Measurements from ENCODE around the gene ENPP5.

ENPP5 gene

GRCh38 chr6:46118157-46118556, 52.6 kb downstream of the ENPP5 start:
- intact Hi-C loops (cut with DNase I), result no loop called here
- DNase-seq, result no peak

- intact Hi-C loops (cut with DNase I), result no loop called here
- no peak for DNase-seq
Observed at GRCh38 chr6:46116289-46116688, 54.5 kb downstream of the ENPP5 start.

DNA sequence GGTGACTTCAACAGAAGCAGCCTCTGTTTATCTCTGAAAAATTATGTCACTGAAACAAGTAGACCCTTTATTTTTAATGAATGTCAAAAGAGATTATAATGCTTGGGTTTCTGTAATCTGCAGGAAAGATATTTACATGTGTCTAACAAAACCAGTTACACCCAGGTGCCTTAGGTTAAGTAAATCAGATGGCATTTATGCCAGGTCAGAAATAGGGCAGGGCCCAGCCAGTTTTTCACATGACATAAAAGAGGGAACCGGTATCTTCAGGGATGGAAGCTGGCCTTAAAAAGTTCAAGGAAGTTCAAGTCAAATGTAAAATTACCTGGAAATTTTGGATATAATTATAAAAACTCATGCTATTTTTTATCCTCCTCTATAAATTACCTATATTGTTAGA, 55.1 kb downstream of the ENPP5 start:
- DNase-seq, result no peak
- intact Hi-C loops (cut with DNase I), result no loop called here

- intact Hi-C loops (cut with DNase I), result no loop called here
- no peak for DNase-seq
Observed at GRCh38 chr6:46113370-46113769, 57.4 kb downstream of the ENPP5 start.

Data from posterior cingulate gyrus (tissue), 11 donors.